ENCODE results near the gene PPARGC1A.

The PPARGC1A gene

GRCh38 chr4:23759066-23759465 lies 130.8 kb downstream of the PPARGC1A start:
- TF ChIP-seq, protein P1, sequence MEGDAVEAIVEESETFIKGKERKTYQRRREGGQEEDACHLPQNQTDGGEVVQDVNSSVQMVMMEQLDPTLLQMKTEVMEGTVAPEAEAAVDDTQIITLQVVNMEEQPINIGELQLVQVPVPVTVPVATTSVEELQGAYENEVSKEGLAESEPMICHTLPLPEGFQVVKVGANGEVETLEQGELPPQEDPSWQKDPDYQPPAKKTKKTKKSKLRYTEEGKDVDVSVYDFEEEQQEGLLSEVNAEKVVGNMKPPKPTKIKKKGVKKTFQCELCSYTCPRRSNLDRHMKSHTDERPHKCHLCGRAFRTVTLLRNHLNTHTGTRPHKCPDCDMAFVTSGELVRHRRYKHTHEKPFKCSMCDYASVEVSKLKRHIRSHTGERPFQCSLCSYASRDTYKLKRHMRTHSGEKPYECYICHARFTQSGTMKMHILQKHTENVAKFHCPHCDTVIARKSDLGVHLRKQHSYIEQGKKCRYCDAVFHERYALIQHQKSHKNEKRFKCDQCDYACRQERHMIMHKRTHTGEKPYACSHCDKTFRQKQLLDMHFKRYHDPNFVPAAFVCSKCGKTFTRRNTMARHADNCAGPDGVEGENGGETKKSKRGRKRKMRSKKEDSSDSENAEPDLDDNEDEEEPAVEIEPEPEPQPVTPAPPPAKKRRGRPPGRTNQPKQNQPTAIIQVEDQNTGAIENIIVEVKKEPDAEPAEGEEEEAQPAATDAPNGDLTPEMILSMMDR (IDR thresholded peaks at IDR 0.05; ENCODE audit: low read depth, low read length): no peak
- H3K4me3 ChIP-seq (ENCODE audit: low read depth, low read length): no peak overlapping the region

- no peak overlapping the region for H3K4me3 ChIP-seq (ENCODE audit: low read depth, low read length)
- TF ChIP-seq, protein P1 (IDR thresholded peaks at IDR 0.05; ENCODE audit: low read depth, low read length): no peak
Observed at GRCh38 chr4:23754688-23755087, 135.2 kb downstream of the PPARGC1A start.

DNA sequence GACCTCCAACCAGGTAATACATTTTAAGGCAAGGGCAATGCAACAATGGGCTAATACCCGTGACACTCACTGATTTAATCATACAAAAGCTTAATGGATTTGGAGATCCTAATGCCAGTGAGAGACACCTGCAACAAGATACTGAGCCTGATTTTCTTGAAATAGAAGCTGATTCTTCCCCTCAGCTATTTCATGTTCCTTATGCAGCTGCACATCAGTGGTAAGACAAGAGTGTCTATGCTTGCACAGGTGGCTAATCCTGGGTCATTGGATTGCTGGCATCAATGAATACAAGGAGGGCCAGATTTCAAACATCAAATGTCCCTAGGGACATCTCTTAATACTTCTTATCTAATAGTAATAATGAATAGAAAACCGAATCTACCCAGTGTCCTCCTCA lies 139.7 kb downstream of the PPARGC1A start:
- TF ChIP-seq, protein P1 (IDR thresholded peaks at IDR 0.05; ENCODE audit: low read depth, low read length): no peak

DNA sequence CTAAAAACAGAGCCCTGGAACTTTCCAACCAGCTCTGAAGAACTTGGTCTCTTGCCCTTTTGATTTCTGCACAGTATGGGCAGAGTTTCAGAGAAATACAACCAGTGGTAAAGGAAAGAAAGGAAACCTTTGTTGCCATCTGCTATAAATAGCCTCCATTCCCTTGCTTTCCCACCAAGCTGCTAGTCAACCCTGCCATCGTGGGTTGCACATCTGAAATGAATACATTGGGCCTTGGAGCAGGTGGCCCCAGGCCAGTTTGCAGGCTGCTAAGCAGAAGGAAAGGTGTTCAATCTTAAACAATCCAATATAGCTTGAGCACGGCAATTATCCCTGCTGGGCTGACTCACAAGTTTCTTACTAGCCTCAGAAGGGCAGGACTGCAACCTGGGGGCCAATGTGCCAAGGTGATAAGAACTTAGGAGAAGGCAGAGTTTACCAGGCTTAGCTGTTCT lies 142.5 kb downstream of the PPARGC1A start:
- H3K4me3 ChIP-seq (ENCODE audit: low read depth, low read length): no peak overlapping the region
- TF ChIP-seq, protein P1 (IDR thresholded peaks at IDR 0.05; ENCODE audit: low read depth, low read length): no peak

More for the DNA sequence above, 139.7 kb downstream of the PPARGC1A start:
- H3K4me3 ChIP-seq (ENCODE audit: low read depth, low read length): no peak overlapping the region

GRCh38 chr4:23746672-23747071 lies 143.2 kb downstream of the PPARGC1A start:
- H3K4me3 ChIP-seq (ENCODE audit: low read depth, low read length): no peak overlapping the region
- TF ChIP-seq, protein P1 (IDR thresholded peaks at IDR 0.05; ENCODE audit: low read depth, low read length): no peak

DNA sequence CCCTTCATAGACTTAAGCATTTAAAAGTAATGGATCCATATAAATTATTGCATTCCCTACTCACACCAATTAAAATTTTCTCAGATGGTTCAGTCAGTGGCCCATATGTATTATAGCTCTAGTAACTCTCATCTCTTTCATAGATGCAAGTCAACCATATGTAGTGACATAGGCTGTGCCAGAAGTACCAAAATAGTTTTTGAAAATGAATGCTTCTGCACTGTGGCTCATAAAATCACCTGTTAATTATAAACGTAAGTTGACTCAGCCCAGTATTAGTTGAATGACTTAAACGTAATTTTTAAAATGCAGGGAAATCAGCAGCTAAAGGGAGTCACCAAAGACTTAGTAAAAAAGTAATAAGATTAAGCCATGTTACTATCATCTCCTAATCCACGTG lies 143.8 kb downstream of the PPARGC1A start:
- no peak overlapping the region for H3K4me3 ChIP-seq (ENCODE audit: low read depth, low read length)
- TF ChIP-seq, protein P1 (IDR thresholded peaks at IDR 0.05; ENCODE audit: low read depth, low read length): no peak

DNA sequence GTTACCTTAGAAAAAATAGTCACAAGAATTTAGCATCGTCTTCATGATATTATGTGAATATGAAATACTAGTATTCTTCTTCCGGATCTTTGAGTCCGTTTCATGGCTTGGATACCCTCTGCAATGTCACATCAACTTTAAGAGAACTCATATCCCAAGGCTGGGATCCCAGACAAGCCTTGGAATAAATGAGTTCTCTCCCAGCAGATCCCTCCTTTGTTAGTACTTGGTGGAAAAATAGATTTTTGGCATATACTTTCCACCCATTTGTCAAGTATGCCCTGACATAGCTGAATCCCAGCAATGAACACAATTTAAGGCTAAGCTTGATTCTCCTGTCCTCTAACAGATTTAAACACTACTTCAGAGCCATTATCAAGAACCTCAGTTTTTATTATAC lies 144.5 kb downstream of the PPARGC1A start:
- no peak overlapping the region for H3K4me3 ChIP-seq (ENCODE audit: low read depth, low read length)
- TF ChIP-seq, protein P1 (IDR thresholded peaks at IDR 0.05; ENCODE audit: low read depth, low read length): no peak

Data from WI38 (cell line).